GM12864 (cell line): Measurements from ENCODE around the gene TMEM151B.
"Not testable (repeated sequence)": the region's sequence is repeated elsewhere in the genome, so short reads cannot be mapped to it uniquely, and the experiment has no call there.

ENCODE experiments used
- DNase-seq: peaks from one replicate; pipeline ENCODE4 v3.0.0-alpha.2; 2011; ENCODE audit warnings: low read depth
- H3K4me3 ChIP-seq: 2 replicates; pipeline ENCODE4 v1.5.1; 2011; ENCODE audit warnings: mild to moderate bottlenecking, low read depth, low read length, control low read depth
- TF ChIP-seq, protein P1 (sequence below): IDR thresholded peaks from 2 replicates; pipeline ENCODE4 v1.5.1; 2011; ENCODE audit warnings: low read depth, mild to moderate bottlenecking, moderate library complexity, low read length, control low read depth, inconsistent platforms; ENCODE audit errors: missing control alignments

The TMEM151B gene

DNA sequence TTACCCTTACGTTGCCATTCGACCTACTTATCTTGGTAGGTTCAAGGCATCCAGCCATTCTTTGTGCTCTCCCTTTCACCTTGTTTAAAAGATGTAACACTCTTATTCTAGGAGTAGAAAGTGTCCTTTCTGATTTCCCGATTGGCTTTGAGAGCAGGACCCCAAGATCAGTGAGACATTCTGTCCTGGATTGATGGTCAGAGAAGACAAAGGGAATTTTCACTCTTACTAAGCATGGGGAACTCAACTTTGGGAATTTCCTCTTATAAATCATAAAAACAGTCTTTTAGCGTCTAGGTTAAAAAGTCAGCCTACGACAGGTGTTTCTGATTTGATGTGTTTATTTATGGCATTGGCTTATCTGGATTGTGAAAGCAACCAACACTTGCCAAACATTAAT, 45.7 kb downstream of the TMEM151B start:
- TF ChIP-seq, protein P1, sequence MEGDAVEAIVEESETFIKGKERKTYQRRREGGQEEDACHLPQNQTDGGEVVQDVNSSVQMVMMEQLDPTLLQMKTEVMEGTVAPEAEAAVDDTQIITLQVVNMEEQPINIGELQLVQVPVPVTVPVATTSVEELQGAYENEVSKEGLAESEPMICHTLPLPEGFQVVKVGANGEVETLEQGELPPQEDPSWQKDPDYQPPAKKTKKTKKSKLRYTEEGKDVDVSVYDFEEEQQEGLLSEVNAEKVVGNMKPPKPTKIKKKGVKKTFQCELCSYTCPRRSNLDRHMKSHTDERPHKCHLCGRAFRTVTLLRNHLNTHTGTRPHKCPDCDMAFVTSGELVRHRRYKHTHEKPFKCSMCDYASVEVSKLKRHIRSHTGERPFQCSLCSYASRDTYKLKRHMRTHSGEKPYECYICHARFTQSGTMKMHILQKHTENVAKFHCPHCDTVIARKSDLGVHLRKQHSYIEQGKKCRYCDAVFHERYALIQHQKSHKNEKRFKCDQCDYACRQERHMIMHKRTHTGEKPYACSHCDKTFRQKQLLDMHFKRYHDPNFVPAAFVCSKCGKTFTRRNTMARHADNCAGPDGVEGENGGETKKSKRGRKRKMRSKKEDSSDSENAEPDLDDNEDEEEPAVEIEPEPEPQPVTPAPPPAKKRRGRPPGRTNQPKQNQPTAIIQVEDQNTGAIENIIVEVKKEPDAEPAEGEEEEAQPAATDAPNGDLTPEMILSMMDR = no peak
- DNase-seq = no peak
- no peak overlapping the region for H3K4me3 ChIP-seq

DNA sequence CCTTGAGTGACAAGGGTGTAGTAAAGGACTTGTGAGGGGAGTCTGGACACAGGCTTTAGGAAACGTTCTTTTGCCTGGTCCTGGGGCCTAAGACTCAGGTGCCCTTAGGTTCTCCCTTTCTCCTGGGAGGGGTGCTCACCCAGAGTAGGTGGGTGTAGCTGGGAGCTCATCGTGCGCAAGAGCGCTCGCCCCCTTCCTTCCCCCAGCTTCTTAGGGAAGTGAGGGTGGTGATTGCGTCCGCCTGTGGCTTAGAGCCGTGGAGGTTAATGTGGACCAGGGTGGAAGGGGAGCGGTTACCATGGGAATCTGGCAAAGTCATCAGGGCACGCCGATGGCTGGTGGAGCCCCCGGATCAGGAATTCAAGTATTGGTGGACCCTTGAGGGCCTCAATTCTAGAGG, 46.2 kb downstream of the TMEM151B start:
- H3K4me3 ChIP-seq = no peak overlapping the region

DNA sequence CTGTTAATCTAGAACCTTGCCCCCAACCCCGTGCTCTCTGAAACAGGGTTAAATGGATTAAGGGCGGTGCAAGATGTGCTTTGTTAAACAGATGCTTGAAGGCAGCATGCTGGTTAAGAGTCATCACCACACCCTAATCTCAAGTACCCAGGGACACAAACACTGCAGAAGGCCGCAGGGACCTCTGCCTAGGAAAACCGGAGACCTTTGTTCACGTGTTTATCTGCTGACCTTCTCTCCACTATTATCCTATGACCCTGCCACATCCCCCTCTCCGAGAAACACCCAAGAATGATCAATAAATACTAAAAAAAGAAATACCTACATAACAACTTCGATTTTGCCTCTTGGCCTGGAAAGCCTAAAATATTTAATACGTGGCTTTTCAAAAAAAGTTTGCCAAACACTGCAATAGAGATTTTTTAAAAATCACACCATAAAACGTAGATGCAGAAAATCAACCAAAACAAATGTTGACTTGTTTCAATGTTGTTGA, 46.9 kb downstream of the TMEM151B start:
- DNase-seq = not testable (repeated sequence)

More for the DNA sequence above, 46.2 kb downstream of the TMEM151B start:
- DNase-seq = no peak
- TF ChIP-seq, protein P1 = no peak

DNA sequence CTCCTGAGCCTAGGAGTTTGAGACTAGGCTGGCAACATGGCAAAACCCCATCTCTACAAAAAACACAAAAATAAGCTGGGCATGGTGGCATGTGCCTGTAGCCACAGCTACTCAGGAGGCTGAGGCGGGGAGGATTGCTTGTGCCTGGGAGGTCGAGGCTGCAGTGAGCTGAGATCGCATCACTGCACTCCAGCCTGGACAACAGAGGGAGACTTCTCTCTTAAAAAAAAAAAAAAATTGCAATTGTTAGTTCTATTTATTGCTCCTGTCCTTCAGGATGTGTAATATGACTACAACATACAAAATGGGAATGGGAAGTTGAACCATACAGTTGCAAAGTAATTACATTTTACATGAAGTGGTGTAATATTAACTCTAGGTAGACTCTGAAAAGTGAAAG, 51.0 kb downstream of the TMEM151B start:
- DNase-seq = no peak
- TF ChIP-seq, protein P1 = no peak
- H3K4me3 ChIP-seq = no peak overlapping the region

More for the DNA sequence above, 46.9 kb downstream of the TMEM151B start:
- not testable (repeated sequence) for H3K4me3 ChIP-seq

DNA sequence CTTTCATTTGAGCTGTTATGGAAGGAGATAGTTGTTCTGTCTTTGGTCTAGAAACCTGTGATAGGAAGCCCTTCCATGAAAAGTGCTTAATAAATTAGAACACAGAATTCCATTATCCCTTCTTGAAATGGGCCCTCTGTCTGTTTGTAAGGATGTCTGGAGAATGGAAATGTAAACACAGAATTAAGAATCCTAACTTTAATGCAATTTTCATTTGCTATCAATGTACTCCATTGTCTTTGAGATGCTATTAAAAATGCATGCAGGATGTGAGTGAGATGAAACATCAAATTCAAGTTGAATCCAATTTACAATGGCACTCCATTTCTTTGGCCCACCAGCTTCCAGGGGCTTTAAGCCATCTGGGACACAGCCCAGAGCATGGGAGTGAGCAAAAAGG, 56.8 kb downstream of the TMEM151B start:
- TF ChIP-seq, protein P1 = no peak
- DNase-seq = no peak

DNA sequence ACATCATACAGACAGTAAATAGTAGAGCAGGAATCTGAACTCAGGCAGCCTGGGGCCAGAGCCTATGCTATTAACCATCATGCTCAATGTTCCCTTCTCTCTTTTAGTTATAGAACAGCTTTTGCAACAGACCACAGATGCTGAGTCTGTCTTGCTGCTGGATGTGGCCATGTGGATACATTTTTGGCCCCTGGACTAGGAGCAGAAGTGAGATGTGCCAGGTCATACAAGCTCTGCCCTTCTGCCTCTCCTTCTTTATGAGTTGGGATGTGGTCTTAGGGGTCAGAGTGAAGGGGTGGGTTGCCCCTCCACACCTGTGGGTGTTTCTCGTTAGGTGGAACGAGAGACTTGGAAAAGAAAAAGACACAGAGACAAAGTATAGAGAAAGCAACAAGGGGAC, 57.5 kb downstream of the TMEM151B start:
- no peak for DNase-seq
- no peak overlapping the region for H3K4me3 ChIP-seq
- TF ChIP-seq, protein P1 = no peak

More for the DNA sequence above, 56.8 kb downstream of the TMEM151B start:
- no peak overlapping the region for H3K4me3 ChIP-seq

DNA sequence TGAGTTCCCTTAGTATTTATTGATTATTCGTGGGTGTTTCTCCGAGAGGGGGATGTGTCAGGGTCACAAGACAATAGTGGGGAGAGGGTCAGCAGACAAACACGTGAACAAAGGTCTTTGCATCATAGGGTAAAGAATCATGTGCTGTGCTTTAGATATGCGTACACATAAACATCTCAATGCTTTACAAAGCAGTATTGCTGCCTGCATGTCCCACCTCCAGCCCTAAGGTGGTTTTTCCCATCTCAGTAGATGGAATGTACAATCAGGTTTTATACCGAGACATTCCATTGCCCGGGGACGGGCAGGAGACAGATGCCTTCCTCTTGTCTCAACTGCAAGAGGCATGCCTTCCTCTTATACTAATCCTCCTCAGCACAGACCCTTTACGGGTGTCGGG, 58.0 kb downstream of the TMEM151B start:
- not testable (repeated sequence) for H3K4me3 ChIP-seq, DNase-seq

DNA sequence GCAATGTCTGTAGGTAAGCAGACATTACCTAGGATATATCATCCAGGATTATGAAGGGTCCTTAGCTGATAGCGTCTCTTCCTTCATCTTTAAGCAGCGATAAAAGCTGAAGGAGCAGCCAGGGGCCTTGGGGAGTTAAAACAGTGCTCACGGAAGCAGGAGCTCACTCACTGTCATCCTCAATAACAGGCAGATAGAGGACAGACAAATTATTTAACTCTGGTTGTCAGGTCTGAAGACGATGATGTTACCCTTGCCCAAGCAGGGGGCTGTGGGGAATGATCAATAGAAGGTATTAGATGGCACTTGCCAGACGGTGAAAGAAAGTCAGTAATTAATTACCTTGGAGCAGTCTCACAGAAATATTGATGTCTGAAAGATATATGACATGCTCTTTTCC, 59.6 kb downstream of the TMEM151B start:
- TF ChIP-seq, protein P1 = no peak
- H3K4me3 ChIP-seq = no peak overlapping the region
- no peak for DNase-seq
